ENCODE data around the gene COL11A2.

DNA sequence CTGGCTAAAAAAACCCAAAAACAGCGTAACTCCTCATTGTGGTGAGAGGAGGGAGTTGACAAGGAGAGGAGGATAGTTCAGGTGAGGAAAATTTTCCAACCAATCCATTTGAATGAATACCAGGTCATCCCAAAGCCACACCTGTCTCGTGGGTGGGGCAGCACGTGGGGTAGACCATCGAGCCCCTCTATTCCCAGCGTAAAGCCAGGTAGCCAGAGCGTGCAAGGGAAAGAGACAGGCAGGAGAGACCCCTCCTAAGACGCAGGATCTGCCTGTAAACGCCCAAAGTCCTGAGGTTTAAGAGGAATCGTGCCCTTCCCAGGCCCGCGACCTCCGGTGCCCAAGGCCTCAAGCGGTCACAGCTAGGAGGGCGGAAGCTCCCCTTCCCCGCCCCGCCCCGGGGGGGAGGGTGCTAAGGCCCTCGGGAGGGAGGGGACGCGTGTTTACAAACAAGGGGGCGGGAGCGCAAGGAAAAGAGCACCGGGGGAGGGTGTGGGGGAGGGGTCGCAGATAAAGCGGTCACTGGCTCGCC, 7.5 kb upstream of the COL11A2 start:
- TF ChIP-seq, protein P1, sequence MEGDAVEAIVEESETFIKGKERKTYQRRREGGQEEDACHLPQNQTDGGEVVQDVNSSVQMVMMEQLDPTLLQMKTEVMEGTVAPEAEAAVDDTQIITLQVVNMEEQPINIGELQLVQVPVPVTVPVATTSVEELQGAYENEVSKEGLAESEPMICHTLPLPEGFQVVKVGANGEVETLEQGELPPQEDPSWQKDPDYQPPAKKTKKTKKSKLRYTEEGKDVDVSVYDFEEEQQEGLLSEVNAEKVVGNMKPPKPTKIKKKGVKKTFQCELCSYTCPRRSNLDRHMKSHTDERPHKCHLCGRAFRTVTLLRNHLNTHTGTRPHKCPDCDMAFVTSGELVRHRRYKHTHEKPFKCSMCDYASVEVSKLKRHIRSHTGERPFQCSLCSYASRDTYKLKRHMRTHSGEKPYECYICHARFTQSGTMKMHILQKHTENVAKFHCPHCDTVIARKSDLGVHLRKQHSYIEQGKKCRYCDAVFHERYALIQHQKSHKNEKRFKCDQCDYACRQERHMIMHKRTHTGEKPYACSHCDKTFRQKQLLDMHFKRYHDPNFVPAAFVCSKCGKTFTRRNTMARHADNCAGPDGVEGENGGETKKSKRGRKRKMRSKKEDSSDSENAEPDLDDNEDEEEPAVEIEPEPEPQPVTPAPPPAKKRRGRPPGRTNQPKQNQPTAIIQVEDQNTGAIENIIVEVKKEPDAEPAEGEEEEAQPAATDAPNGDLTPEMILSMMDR (conservative IDR thresholded peaks at IDR 0.05; ENCODE audit: low read depth, low read length) = no peak
- no peak for TF ChIP-seq EZH2 (IDR thresholded peaks at IDR 0.05; ENCODE audit: low read length, unreplicated experiment)

All from PC-3 (cell line).